ENCODE measurements around the gene NSF. TPM values are rescaled to one million over a fixed set of nuclear protein-coding genes. Genes with fewer than 3 reads are reported as not detected.

The NSF gene
- total RNA-seq, 2 donors from 2014 or later: 29.7 to 41.0 TPM

GRCh38 chr17:46777943-46778915, 187.8 kb downstream of the NSF start:
- peak overlapping the region; percentile 55 for H3K27ac ChIP-seq (ENCODE audit: low read depth, low read length)
- H3K9ac ChIP-seq (ENCODE audit: extremely low read depth, low read length, poor library complexity, severe bottlenecking): no peak overlapping the region
- Mint-ChIP-seq H3K27ac (no peak overlapping the region), H3K9me3 (no peaks in the 10 kb centered on the region), H3K36me3 (ENCODE audit: low read depth) (peaks cover 1% of the 10 kb centered on the region), H3K4me3 (no peak overlapping the region), H3K27me3 (ENCODE audit: insufficient read depth) (peaks cover 19% of the 10 kb centered on the region), H3K4me1 (peaks cover 31% of the 10 kb centered on the region)
- DNase-seq: peak; percentile 56
- TF ChIP-seq, protein P1, sequence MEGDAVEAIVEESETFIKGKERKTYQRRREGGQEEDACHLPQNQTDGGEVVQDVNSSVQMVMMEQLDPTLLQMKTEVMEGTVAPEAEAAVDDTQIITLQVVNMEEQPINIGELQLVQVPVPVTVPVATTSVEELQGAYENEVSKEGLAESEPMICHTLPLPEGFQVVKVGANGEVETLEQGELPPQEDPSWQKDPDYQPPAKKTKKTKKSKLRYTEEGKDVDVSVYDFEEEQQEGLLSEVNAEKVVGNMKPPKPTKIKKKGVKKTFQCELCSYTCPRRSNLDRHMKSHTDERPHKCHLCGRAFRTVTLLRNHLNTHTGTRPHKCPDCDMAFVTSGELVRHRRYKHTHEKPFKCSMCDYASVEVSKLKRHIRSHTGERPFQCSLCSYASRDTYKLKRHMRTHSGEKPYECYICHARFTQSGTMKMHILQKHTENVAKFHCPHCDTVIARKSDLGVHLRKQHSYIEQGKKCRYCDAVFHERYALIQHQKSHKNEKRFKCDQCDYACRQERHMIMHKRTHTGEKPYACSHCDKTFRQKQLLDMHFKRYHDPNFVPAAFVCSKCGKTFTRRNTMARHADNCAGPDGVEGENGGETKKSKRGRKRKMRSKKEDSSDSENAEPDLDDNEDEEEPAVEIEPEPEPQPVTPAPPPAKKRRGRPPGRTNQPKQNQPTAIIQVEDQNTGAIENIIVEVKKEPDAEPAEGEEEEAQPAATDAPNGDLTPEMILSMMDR (conservative IDR thresholded peaks at IDR 0.05): no peak
- no peak overlapping the region for H3K4me3 ChIP-seq (ENCODE audit: low read length)
- no peaks in the 10 kb centered on the region for H3K27me3 ChIP-seq (ENCODE audit: control insufficient read depth, insufficient read depth, low read length, poor library complexity, severe bottlenecking)
- no peaks in the 10 kb centered on the region for H3K36me3 ChIP-seq (ENCODE audit: control insufficient read depth, insufficient read depth, low read length)
- peaks cover 7% of the 10 kb centered on the region for H3K4me1 ChIP-seq (ENCODE audit: control insufficient read depth, insufficient read depth, low read length)
- WGBS, 2 experiments (ENCODE audit: insufficient coverage in 1 of 2, insufficient read length in 1 of 2): 81 to 91% methylated on average over 17 to 23 of the region's 23 CpGs
- H3K9me3 ChIP-seq (ENCODE audit: control insufficient read depth, low read length): no peaks in the 10 kb centered on the region

- 91 to 94% methylated on average over 3 to 5 of the region's 5 CpGs for WGBS, 2 experiments (ENCODE audit: insufficient coverage in 1 of 2, insufficient read length in 1 of 2)
- H3K36me3 ChIP-seq (ENCODE audit: control insufficient read depth, insufficient read depth, low read length): no peaks in the 10 kb centered on the region
- no peak overlapping the region for H3K27ac ChIP-seq (ENCODE audit: low read depth, low read length)
- H3K4me3 ChIP-seq (ENCODE audit: low read length): no peak overlapping the region
- Mint-ChIP-seq H3K4me3 (no peak overlapping the region), H3K27ac (no peak overlapping the region), H3K4me1 (peaks cover 19% of the 10 kb centered on the region), H3K9me3 (no peaks in the 10 kb centered on the region), H3K36me3 (ENCODE audit: low read depth) (peaks cover 1% of the 10 kb centered on the region), H3K27me3 (ENCODE audit: insufficient read depth) (peaks cover 8% of the 10 kb centered on the region)
- H3K4me1 ChIP-seq (ENCODE audit: control insufficient read depth, insufficient read depth, low read length): no peaks in the 10 kb centered on the region
- DNase-seq: no peak
- H3K27me3 ChIP-seq (ENCODE audit: control insufficient read depth, insufficient read depth, low read length, poor library complexity, severe bottlenecking): no peaks in the 10 kb centered on the region
- H3K9ac ChIP-seq (ENCODE audit: extremely low read depth, low read length, poor library complexity, severe bottlenecking): no peak overlapping the region
- TF ChIP-seq, protein P1 (conservative IDR thresholded peaks at IDR 0.05): no peak
- H3K9me3 ChIP-seq (ENCODE audit: control insufficient read depth, low read length): no peaks in the 10 kb centered on the region
Measured at GRCh38 chr17:46780003-46780373, 189.5 kb downstream of the NSF start.

DNA sequence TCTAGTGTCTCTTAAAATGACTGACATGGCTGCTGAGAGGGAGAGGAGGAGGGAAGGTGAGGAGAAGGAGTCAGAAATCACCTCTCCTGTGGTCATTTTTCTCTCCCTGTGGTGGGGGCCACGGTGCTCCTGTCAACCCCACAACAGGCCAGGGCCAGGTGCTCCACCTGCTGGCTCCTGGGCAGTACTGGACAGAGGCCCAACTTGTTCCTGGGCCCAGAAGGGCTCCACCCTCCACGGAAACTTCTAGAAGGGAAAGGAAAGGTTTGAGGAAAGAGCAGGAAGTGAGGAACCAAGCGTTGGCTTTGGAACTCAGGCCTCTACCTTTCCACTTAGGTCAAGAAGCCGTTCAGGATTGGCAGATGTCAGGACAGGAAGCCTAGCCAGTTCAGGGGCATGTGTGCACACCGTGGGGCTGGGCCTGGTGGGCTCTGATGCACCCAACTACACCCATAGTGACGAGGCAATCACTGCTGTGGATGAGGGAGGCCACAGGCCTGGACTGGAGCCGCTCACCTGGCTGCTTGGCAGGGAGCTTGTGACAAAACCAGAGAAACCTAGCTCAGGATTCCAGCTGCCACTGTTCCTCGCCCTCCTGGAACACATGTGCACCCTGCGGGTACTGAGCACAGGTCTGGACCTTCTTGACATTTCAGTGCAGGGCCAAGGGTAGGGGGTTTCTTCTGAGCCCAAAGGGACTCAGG, 191.9 kb downstream of the NSF start:
- Histone ChIP-seq H3K27me3 (ENCODE audit: control insufficient read depth, insufficient read depth, low read length, poor library complexity, severe bottlenecking) (no peaks in the 10 kb centered on the region), H3K4me3 (ENCODE audit: low read length) (no peak overlapping the region), H3K9ac (ENCODE audit: extremely low read depth, low read length, poor library complexity, severe bottlenecking) (no peak overlapping the region), H3K36me3 (ENCODE audit: control insufficient read depth, insufficient read depth, low read length) (no peaks in the 10 kb centered on the region), H3K4me1 (ENCODE audit: control insufficient read depth, insufficient read depth, low read length) (peaks cover 12% of the 10 kb centered on the region), H3K27ac (ENCODE audit: low read depth, low read length) (no peak overlapping the region), H3K9me3 (ENCODE audit: control insufficient read depth, low read length) (no peaks in the 10 kb centered on the region)
- no peak overlapping the region for H3K27ac Mint-ChIP-seq
- peaks cover 41% of the 10 kb centered on the region for H3K4me1 Mint-ChIP-seq
- peaks cover 1% of the 10 kb centered on the region for H3K36me3 Mint-ChIP-seq (ENCODE audit: low read depth)
- peaks cover 3% of the 10 kb centered on the region for H3K27me3 Mint-ChIP-seq (ENCODE audit: insufficient read depth)
- WGBS, 2 experiments (ENCODE audit: insufficient coverage in 1 of 2, insufficient read length in 1 of 2): 86 to 91% methylated on average over 6 to 9 of the region's 9 CpGs
- peak; percentile 87 for DNase-seq
- no peak overlapping the region for H3K4me3 Mint-ChIP-seq
- TF ChIP-seq, protein P1 (conservative IDR thresholded peaks at IDR 0.05): peak; percentile 89
- no peaks in the 10 kb centered on the region for H3K9me3 Mint-ChIP-seq

All from endodermal cell (in vitro differentiated cells).